ENCODE results near the gene PHF13.
"Not testable (repeated sequence)": the region's sequence is repeated elsewhere in the genome, so short reads cannot be mapped to it uniquely, and the experiment has no call there.

PHF13 gene

DNA sequence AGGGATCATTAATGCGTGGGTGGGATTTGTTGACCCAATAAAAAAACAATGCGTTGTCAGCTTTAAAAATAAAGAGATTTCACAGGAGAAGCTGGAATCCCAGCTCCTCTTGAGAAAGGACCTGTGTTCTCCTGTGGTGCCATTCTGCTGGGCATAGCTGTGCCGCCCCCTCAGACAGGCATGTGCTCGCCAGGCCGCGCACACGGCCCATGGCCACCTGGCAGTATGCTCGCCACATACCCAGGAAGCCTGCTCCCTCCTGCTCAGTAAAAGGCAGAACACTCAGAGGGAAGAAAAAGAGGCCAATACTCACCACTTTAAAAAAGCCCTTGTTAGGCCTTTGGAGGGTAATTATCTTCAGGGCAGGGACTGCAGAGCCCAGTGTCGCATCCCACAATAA is 24.2 kb downstream of the PHF13 start:
- no peak overlapping the region for H3K4me3 ChIP-seq (ENCODE audit: control insufficient read depth, low read depth, low read length)
- no peak for DNase-seq (ENCODE audit: low read depth)
- TF ChIP-seq CTCF (conservative IDR thresholded peaks at IDR 0.05; ENCODE audit: control insufficient read depth, insufficient read depth, low read depth, low read length) = no peak

- TF ChIP-seq CTCF (conservative IDR thresholded peaks at IDR 0.05; ENCODE audit: control insufficient read depth, insufficient read depth, low read depth, low read length) = no peak
- DNase-seq (ENCODE audit: low read depth) = peak; percentile 87
- no peak overlapping the region for H3K4me3 ChIP-seq (ENCODE audit: control insufficient read depth, low read depth, low read length)
Measured at GRCh38 chr1:6638226-6638625, 24.7 kb downstream of the PHF13 start.

DNA sequence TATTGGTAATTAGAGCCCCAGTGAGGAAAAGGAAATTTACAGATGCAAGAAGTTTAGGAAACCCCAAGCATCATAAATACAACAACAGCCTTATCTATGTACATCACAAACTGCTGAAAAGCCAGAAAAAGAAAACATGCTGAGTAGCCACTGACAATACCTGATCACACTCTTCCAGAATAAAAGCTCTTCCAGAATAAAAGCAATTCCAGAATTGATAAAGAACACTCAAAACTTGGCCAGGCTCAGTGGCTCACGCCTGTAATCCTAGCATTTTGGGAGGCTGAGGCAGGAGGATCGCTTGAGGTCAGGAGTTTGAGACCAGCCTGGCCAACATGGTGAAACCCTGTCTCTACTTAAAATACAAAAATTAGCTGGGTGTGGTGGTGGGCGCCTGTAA is 27.3 kb downstream of the PHF13 start:
- DNase-seq (ENCODE audit: low read depth); H3K4me3 ChIP-seq (ENCODE audit: control insufficient read depth, low read depth, low read length): not testable (repeated sequence)

DNA sequence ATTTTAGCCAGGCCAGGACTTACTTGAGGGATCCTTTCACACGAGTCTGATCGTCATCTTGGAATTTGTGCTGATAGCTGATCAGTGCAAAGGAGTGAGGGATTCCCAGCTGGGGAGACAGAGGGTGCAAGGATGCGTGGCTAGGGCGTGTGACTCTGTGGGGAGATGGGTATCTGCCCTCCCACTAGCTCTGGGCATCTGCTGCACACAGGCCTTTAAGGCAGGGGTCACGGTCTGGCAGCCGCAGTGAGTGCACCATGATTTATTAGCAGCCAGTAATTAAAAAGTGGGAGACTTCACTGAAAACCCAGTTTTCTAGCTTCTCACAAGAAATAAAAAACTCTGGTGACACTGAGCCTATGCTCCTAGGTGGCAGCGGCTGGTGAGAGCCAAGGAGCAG is 31.5 kb downstream of the PHF13 start:
- no peak overlapping the region for H3K4me3 ChIP-seq (ENCODE audit: control insufficient read depth, low read depth, low read length)
- TF ChIP-seq CTCF (conservative IDR thresholded peaks at IDR 0.05; ENCODE audit: control insufficient read depth, insufficient read depth, low read depth, low read length) = no peak

DNA sequence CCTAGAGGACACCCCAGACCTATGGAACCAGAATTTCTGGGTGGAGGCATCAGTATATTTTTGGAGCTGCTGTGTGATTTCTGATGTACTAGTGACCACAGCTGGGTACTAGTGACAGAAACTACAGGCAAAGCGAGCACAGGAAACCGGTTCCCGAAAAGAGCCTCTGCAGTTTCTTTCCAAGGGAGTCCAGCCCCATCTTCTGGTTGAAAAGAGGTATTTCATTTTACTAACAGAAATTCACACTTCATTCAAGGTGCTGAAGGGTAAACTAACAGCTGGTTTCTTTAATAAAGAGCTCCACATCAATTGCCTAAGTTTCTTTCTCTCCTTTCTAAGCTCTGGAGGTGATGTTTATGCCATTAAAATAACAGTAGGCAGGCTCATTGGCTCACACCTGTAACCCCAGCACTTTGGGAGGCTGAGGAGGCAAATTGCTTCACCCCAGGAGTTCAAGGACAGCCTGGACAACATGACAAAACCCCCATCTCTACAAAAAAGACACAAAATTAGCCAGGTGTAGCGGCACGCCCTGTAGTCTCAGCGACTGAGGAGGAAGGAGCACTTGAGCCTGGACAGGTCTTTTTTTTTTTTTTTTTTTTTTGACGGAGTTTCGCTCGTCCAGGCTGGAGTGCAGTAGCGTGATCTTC is 33.1 kb downstream of the PHF13 start:
- peak; percentile 65 for DNase-seq (ENCODE audit: low read depth)
- peak; percentile 72 for TF ChIP-seq CTCF (conservative IDR thresholded peaks at IDR 0.05; ENCODE audit: control insufficient read depth, insufficient read depth, low read depth, low read length)
- no peak overlapping the region for H3K4me3 ChIP-seq (ENCODE audit: control insufficient read depth, low read depth, low read length)

More for the DNA sequence above, 31.5 kb downstream of the PHF13 start:
- no peak for DNase-seq (ENCODE audit: low read depth)

- DNase-seq (ENCODE audit: low read depth) = no peak
- H3K4me3 ChIP-seq (ENCODE audit: control insufficient read depth, low read depth, low read length) = no peak overlapping the region
- no peak for TF ChIP-seq CTCF (conservative IDR thresholded peaks at IDR 0.05; ENCODE audit: control insufficient read depth, insufficient read depth, low read depth, low read length)
Measured at GRCh38 chr1:6648556-6648955, 35.0 kb downstream of the PHF13 start.

DNA sequence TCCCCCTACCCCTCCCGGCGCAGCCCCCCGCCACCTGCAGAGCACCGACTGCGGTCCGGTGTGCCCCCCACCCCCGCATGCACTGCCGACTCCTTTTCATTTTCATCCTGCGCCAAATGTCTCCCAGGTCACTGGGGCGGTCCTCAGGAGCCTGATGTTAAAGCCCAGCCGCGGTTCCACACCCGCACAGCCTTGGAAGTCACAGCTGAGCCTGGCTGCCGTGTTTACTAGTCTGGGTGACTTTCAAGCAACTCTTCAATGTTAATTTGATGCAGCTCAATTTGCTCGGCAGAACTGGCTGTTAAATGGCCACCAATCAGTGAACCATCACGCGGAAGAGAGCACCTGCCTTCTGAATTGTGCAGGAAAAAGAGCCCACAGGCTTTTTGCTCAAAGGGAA is 38.4 kb downstream of the PHF13 start:
- no peak for TF ChIP-seq CTCF (conservative IDR thresholded peaks at IDR 0.05; ENCODE audit: control insufficient read depth, insufficient read depth, low read depth, low read length)
- no peak overlapping the region for H3K4me3 ChIP-seq (ENCODE audit: control insufficient read depth, low read depth, low read length)
- DNase-seq (ENCODE audit: low read depth) = no peak
